Stimulated activated CD4-positive, alpha-beta T cell treated with anti-CD3 and anti-CD28 coated beads, Interleukin-4, amount 100 ng/mL, for 1 hour (primary cell): ENCODE data around the gene SEPTIN3.
"Not testable (repeated sequence)": the region's sequence is repeated elsewhere in the genome, so short reads cannot be mapped to it uniquely, and the experiment has no call there.

Source experiments
- DNase-seq: peaks from one replicate; pipeline ENCODE4 v3.0.0-alpha.2; 2020

Gene SEPTIN3

GRCh38 chr22:41943661-41944209 is 25.5 kb upstream of the SEPTIN3 start:
- no peak for DNase-seq

GRCh38 chr22:41946629-41947423 is 22.4 kb upstream of the SEPTIN3 start, which contains the start of gene CENPM:
Gene CENPM, minus strand, starts transcription at chr22:41947152. Its CDS starts 76 bp downstream, at chr22:41947076.
- DNase-seq, result peak; percentile 91

GRCh38 chr22:41947424-41948080 is 21.7 kb upstream of the SEPTIN3 start:
- no peak for DNase-seq

- DNase-seq, result no peak
Observed at GRCh38 chr22:41948142-41948541, 21.1 kb upstream of the SEPTIN3 start.

GRCh38 chr22:41948928-41949296 is 20.3 kb upstream of the SEPTIN3 start:
- DNase-seq, result not testable (repeated sequence)

- no peak for DNase-seq
Observed at GRCh38 chr22:41949297-41949965, 19.8 kb upstream of the SEPTIN3 start.

GRCh38 chr22:41951898-41952474 is 17.3 kb upstream of the SEPTIN3 start, which contains the start of gene SMIM45:
Gene SMIM45, plus strand, starts transcription at chr22:41952150.
- no peak for DNase-seq

GRCh38 chr22:41952713-41953112 is 16.5 kb upstream of the SEPTIN3 start:
- no peak for DNase-seq

- no peak for DNase-seq
Observed at GRCh38 chr22:41957941-41958556, 11.2 kb upstream of the SEPTIN3 start.

- no peak for DNase-seq
Observed at GRCh38 chr22:41963453-41964111, 5.7 kb upstream of the SEPTIN3 start.

GRCh38 chr22:41964112-41964491 is 5.1 kb upstream of the SEPTIN3 start:
- no peak for DNase-seq

- no peak for DNase-seq
Observed at GRCh38 chr22:41966225-41966606, 3.0 kb upstream of the SEPTIN3 start.

GRCh38 chr22:41966607-41967240 is 2.5 kb upstream of the SEPTIN3 start:
- no peak for DNase-seq

GRCh38 chr22:41968601-41969000 is 642 bp upstream of the SEPTIN3 start:
- no peak for DNase-seq

GRCh38 chr22:41970601-41971000 is 1.4 kb downstream of the SEPTIN3 start:
- DNase-seq, result no peak

GRCh38 chr22:41971431-41971830 is 2.2 kb downstream of the SEPTIN3 start:
- no peak for DNase-seq

- DNase-seq, result no peak
Observed at GRCh38 chr22:41974691-41975290, 5.5 kb downstream of the SEPTIN3 start.

GRCh38 chr22:41975299-41976069 is 6.2 kb downstream of the SEPTIN3 start:
- DNase-seq, result no peak

GRCh38 chr22:41976070-41976901 is 7.0 kb downstream of the SEPTIN3 start:
- DNase-seq, result peak; percentile 52
